ENCODE results near the gene WBP1L.
A peak's percentile ranks its signal among the peaks of the same experiment; 100 is the strongest.
"Not testable (repeated sequence)": the region's sequence is repeated elsewhere in the genome, so short reads cannot be mapped to it uniquely, and the experiment has no call there.

Gene WBP1L

GRCh38 chr10:102819054-102819453, 75.3 kb downstream of the WBP1L start:
- peak overlapping the region in 9 of 21 experiments; percentile 3 to 68 (median 47) for H3K27ac ChIP-seq

GRCh38 chr10:102820008-102820407, 76.3 kb downstream of the WBP1L start:
- peak overlapping the region in 2 of 21 experiments; percentile 6 to 33 for H3K27ac ChIP-seq

More at GRCh38 chr10:102819054-102819453, 75.3 kb downstream of the WBP1L start:
- H3K4me3 ChIP-seq: no peak overlapping the region

GRCh38 chr10:102822222-102822621, 78.5 kb downstream of the WBP1L start:
- Histone ChIP-seq H3K4me3 (no peak overlapping the region), H3K27ac (no peak overlapping the region)

More at GRCh38 chr10:102820008-102820407, 76.3 kb downstream of the WBP1L start:
- H3K4me3 ChIP-seq: not testable (repeated sequence)

- Histone ChIP-seq H3K4me3 (no peak overlapping the region), H3K27ac (no peak overlapping the region)
Observed at GRCh38 chr10:102824664-102825063, 80.9 kb downstream of the WBP1L start.

- H3K27ac ChIP-seq: no peak overlapping the region
- H3K4me3 ChIP-seq: no peak overlapping the region
Observed at GRCh38 chr10:102826148-102826796, 82.5 kb downstream of the WBP1L start.

- Histone ChIP-seq H3K27ac (no peak overlapping the region), H3K4me3 (no peak overlapping the region)
Observed at GRCh38 chr10:102827597-102827975, 83.8 kb downstream of the WBP1L start.

GRCh38 chr10:102831322-102832071, 87.7 kb downstream of the WBP1L start:
- H3K27ac ChIP-seq: peak overlapping the region in 2 of 21 experiments; percentile 5 to 11
- no peak overlapping the region for H3K4me3 ChIP-seq

- Histone ChIP-seq H3K4me3 (no peak overlapping the region), H3K27ac (peak overlapping the region in 1 of 21 experiments; percentile 5)
Observed at GRCh38 chr10:102832248-102832647, 88.5 kb downstream of the WBP1L start.

GRCh38 chr10:102832987-102833386, 89.2 kb downstream of the WBP1L start:
- no peak overlapping the region for H3K27ac ChIP-seq
- no peak overlapping the region for H3K4me3 ChIP-seq

- no peak overlapping the region for H3K4me3 ChIP-seq
- no peak overlapping the region for H3K27ac ChIP-seq
Observed at GRCh38 chr10:102834143-102834542, 90.4 kb downstream of the WBP1L start.

GRCh38 chr10:102835007-102835482, 91.3 kb downstream of the WBP1L start:
- Histone ChIP-seq H3K27ac (no peak overlapping the region), H3K4me3 (no peak overlapping the region)

GRCh38 chr10:102837230-102837721, 93.5 kb downstream of the WBP1L start, which contains the start of gene CYP17A1:
Gene CYP17A1, minus strand, starts transcription at chr10:102837413. Its CDS starts 52 bp downstream, at chr10:102837361.
- H3K4me3 ChIP-seq: no peak within 1 kb of the TSS
- H3K27ac ChIP-seq: no peak within 1 kb of the TSS

GRCh38 chr10:102838276-102838927, 94.7 kb downstream of the WBP1L start:
- H3K4me3 ChIP-seq, H3K27ac ChIP-seq: not testable (repeated sequence)

- Histone ChIP-seq H3K4me3 (no peak overlapping the region), H3K27ac (no peak overlapping the region)
Observed at GRCh38 chr10:102841827-102842345, 98.1 kb downstream of the WBP1L start.

GRCh38 chr10:102843139-102843538, 99.4 kb downstream of the WBP1L start:
- not testable (repeated sequence) for H3K27ac ChIP-seq, H3K4me3 ChIP-seq

GRCh38 chr10:102844190-102844776, 100.5 kb downstream of the WBP1L start:
- H3K27ac ChIP-seq: not testable (repeated sequence)

GRCh38 chr10:102845352-102845902, 101.7 kb downstream of the WBP1L start:
- H3K4me3 ChIP-seq: no peak overlapping the region
- no peak overlapping the region for H3K27ac ChIP-seq

More at GRCh38 chr10:102844190-102844776, 100.5 kb downstream of the WBP1L start:
- H3K4me3 ChIP-seq: not testable (repeated sequence)

GRCh38 chr10:102850025-102850518, 106.3 kb downstream of the WBP1L start:
- Histone ChIP-seq H3K27ac (peak overlapping the region in 3 of 21 experiments; percentile 3 to 17 (median 10)), H3K4me3 (no peak overlapping the region)

GRCh38 chr10:102853237-102853636, 109.5 kb downstream of the WBP1L start:
- H3K27ac ChIP-seq, H3K4me3 ChIP-seq: not testable (repeated sequence)
